ENCODE measurements around the gene TSPAN5. TPM values are rescaled to one million over a fixed set of nuclear protein-coding genes. Genes with fewer than 3 reads are reported as not detected.
A peak's percentile ranks its signal among the peaks of the same experiment; 100 is the strongest.

The TSPAN5 gene
- total and polyA plus RNA-seq, 9 of the 15 experiments (the other 6 are each of a cell fraction or from before 2014, with no cell fraction given), result 0.58 to 6.6 (median 0.73) TPM

DNA sequence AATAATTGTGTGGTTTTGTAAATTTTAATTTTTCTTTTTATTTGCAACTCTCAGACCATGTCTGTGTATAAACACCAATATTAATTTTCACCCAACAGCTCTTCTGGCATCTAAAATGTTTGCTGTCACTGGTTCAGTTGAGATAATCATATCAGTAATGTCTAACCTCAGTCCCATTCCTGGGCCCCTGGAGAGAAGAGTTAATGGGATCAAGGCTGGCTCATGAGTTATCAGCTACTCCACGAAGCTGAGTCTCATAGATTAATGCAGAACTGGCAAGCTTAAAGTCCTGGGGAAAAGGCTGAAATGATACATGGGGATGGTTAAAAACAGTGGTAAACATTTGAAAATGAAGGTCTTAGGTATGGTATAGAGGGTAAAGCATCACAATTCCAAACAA, 28.4 kb upstream of the TSPAN5 start (continued):
- TF ChIP-seq, protein P1, sequence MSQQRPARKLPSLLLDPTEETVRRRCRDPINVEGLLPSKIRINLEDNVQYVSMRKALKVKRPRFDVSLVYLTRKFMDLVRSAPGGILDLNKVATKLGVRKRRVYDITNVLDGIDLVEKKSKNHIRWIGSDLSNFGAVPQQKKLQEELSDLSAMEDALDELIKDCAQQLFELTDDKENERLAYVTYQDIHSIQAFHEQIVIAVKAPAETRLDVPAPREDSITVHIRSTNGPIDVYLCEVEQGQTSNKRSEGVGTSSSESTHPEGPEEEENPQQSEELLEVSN (IDR thresholded peaks at IDR 0.05; ENCODE audit: borderline replicate concordance in 1 of 2, extremely low read depth in 1 of 2, insufficient read depth in 1 of 2, insufficient read length in 1 of 2, low read depth in 1 of 2, low read length in 1 of 2, poor library complexity in 1 of 2, severe bottlenecking in 1 of 2), result no peak
- TF ChIP-seq SMARCB1 (IDR thresholded peaks at IDR 0.05; ENCODE audit: insufficient read length, low read depth), result no peak
- TF ChIP-seq, protein P2, sequence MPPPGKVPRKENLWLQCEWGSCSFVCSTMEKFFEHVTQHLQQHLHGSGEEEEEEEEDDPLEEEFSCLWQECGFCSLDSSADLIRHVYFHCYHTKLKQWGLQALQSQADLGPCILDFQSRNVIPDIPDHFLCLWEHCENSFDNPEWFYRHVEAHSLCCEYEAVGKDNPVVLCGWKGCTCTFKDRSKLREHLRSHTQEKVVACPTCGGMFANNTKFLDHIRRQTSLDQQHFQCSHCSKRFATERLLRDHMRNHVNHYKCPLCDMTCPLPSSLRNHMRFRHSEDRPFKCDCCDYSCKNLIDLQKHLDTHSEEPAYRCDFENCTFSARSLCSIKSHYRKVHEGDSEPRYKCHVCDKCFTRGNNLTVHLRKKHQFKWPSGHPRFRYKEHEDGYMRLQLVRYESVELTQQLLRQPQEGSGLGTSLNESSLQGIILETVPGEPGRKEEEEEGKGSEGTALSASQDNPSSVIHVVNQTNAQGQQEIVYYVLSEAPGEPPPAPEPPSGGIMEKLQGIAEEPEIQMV (tag; conservative IDR thresholded peaks at IDR 0.05; ENCODE audit: low read depth), result no peak
- no peak for TF ChIP-seq SP2 (IDR thresholded peaks at IDR 0.05; ENCODE audit: extremely low read depth, low read depth, low read length, poor library complexity, severe bottlenecking)
- TF ChIP-seq, protein P3, sequence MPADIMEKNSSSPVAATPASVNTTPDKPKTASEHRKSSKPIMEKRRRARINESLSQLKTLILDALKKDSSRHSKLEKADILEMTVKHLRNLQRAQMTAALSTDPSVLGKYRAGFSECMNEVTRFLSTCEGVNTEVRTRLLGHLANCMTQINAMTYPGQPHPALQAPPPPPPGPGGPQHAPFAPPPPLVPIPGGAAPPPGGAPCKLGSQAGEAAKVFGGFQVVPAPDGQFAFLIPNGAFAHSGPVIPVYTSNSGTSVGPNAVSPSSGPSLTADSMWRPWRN (IDR thresholded peaks at IDR 0.05; ENCODE audit: low read depth), result 0 out of 2 replicates have a peak, but pooled peaks have one; percentile 38
- TF ChIP-seq, protein P4, sequence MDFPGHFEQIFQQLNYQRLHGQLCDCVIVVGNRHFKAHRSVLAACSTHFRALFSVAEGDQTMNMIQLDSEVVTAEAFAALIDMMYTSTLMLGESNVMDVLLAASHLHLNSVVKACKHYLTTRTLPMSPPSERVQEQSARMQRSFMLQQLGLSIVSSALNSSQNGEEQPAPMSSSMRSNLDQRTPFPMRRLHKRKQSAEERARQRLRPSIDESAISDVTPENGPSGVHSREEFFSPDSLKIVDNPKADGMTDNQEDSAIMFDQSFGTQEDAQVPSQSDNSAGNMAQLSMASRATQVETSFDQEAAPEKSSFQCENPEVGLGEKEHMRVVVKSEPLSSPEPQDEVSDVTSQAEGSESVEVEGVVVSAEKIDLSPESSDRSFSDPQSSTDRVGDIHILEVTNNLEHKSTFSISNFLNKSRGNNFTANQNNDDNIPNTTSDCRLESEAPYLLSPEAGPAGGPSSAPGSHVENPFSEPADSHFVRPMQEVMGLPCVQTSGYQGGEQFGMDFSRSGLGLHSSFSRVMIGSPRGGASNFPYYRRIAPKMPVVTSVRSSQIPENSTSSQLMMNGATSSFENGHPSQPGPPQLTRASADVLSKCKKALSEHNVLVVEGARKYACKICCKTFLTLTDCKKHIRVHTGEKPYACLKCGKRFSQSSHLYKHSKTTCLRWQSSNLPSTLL (IDR thresholded peaks at IDR 0.05), result no peak
- TF ChIP-seq MCM3 (IDR thresholded peaks at IDR 0.05), result no peak
- no peak for TF ChIP-seq RBM15 (IDR thresholded peaks at IDR 0.05; ENCODE audit: insufficient read depth, low read length)
- TF ChIP-seq NFRKB (IDR thresholded peaks at IDR 0.05; ENCODE audit: low read depth), result no peak
- TF ChIP-seq ZZZ3 (IDR thresholded peaks at IDR 0.05), result no peak
- TF ChIP-seq PYGO2 (tag; IDR thresholded peaks at IDR 0.05), result no peak
- TF ChIP-seq, protein P5, sequence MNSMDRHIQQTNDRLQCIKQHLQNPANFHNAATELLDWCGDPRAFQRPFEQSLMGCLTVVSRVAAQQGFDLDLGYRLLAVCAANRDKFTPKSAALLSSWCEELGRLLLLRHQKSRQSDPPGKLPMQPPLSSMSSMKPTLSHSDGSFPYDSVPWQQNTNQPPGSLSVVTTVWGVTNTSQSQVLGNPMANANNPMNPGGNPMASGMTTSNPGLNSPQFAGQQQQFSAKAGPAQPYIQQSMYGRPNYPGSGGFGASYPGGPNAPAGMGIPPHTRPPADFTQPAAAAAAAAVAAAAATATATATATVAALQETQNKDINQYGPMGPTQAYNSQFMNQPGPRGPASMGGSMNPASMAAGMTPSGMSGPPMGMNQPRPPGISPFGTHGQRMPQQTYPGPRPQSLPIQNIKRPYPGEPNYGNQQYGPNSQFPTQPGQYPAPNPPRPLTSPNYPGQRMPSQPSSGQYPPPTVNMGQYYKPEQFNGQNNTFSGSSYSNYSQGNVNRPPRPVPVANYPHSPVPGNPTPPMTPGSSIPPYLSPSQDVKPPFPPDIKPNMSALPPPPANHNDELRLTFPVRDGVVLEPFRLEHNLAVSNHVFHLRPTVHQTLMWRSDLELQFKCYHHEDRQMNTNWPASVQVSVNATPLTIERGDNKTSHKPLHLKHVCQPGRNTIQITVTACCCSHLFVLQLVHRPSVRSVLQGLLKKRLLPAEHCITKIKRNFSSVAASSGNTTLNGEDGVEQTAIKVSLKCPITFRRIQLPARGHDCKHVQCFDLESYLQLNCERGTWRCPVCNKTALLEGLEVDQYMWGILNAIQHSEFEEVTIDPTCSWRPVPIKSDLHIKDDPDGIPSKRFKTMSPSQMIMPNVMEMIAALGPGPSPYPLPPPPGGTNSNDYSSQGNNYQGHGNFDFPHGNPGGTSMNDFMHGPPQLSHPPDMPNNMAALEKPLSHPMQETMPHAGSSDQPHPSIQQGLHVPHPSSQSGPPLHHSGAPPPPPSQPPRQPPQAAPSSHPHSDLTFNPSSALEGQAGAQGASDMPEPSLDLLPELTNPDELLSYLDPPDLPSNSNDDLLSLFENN (IDR thresholded peaks at IDR 0.05; ENCODE audit: low read depth in 2 of 2, low read length in 2 of 2), result peak in 1 of 2 experiments; percentile 86; a peak in 2 of 4 replicates
- TF ChIP-seq, protein P6, sequence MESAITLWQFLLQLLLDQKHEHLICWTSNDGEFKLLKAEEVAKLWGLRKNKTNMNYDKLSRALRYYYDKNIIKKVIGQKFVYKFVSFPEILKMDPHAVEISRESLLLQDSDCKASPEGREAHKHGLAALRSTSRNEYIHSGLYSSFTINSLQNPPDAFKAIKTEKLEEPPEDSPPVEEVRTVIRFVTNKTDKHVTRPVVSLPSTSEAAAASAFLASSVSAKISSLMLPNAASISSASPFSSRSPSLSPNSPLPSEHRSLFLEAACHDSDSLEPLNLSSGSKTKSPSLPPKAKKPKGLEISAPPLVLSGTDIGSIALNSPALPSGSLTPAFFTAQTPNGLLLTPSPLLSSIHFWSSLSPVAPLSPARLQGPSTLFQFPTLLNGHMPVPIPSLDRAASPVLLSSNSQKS (CRISPR knock-in tag; IDR thresholded peaks at IDR 0.05), result no peak
- no peak for TF ChIP-seq EGR1 (conservative IDR thresholded peaks at IDR 0.05)
- no peak for TF ChIP-seq FOXK1 (CRISPR knock-in tag; IDR thresholded peaks at IDR 0.05; ENCODE audit: borderline replicate concordance)
- TF ChIP-seq SMARCA5 (IDR thresholded peaks at IDR 0.05), result no peak
- TF ChIP-seq EP400 (IDR thresholded peaks at IDR 0.05), result no peak

All from K562 (cell line).